Measurements from ENCODE around the gene CELF4.
"Not testable (repeated sequence)": the region's sequence is repeated elsewhere in the genome, so short reads cannot be mapped to it uniquely, and the experiment has no call there.

The CELF4 gene

GRCh38 chr18:37385846-37386778 lies 179.5 kb downstream of the CELF4 start:
- DNase-seq: no peak

GRCh38 chr18:37383846-37384595 lies 181.6 kb downstream of the CELF4 start:
- no peak for DNase-seq

DNA sequence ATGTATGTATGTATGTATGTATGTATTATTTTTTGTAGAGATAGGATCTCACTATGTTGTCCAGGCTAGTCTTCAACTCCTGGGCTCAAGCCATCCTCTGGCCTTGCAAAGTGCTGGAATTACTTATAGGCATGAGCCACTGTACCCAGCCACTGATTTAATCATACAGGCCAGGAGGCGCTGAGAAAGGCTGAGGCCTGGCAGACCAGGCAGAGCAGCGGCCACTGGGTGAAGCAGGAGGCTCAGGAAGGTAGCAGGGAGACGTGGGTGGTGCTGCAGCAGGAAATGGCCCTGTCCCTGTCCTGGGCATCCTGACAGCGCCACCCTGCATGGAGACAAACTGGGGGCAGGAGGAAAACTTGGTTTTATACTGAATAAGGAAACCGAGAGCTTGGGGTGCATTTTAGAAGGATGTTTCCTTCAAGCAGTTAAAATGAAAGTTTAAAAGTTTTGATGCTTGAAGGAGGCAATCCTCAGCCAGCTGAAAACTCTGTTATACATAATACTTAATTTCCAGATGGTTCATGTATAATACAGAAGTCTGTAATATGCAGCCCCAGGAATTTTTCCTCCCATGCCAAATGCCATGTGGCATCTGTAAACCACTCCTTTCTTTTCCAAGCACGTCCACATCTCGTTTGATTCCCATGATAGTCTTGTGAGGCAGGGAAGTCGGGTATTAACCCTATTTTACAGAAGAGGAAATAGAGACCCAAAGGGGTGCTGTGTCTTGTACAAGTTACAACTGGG lies 182.4 kb downstream of the CELF4 start:
- DNase-seq: no peak

DNA sequence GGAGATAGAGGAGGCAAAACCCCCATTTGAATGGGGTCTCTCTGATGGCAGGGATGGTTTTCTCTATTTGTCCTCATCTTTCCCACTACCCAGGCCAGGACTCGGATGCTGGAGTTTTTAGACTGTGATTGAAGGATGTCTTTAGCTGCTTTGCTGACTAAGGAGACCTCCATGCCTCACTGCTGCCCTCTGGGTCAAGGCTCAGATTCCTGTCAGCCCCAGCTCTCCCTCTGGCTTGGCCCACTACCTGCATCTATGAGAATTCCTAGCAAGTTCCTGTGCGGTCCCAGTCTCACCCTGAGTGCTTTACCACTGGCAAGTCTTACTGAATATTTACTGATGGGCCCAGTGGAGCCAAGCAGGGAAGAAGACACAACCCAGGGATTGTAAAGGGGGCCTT lies 184.0 kb downstream of the CELF4 start:
- DNase-seq: no peak

GRCh38 chr18:37380546-37381110 lies 185.0 kb downstream of the CELF4 start:
- no peak for DNase-seq

GRCh38 chr18:37378336-37379010 lies 187.1 kb downstream of the CELF4 start:
- no peak for DNase-seq

GRCh38 chr18:37375181-37375580 lies 190.4 kb downstream of the CELF4 start:
- DNase-seq: no peak

DNA sequence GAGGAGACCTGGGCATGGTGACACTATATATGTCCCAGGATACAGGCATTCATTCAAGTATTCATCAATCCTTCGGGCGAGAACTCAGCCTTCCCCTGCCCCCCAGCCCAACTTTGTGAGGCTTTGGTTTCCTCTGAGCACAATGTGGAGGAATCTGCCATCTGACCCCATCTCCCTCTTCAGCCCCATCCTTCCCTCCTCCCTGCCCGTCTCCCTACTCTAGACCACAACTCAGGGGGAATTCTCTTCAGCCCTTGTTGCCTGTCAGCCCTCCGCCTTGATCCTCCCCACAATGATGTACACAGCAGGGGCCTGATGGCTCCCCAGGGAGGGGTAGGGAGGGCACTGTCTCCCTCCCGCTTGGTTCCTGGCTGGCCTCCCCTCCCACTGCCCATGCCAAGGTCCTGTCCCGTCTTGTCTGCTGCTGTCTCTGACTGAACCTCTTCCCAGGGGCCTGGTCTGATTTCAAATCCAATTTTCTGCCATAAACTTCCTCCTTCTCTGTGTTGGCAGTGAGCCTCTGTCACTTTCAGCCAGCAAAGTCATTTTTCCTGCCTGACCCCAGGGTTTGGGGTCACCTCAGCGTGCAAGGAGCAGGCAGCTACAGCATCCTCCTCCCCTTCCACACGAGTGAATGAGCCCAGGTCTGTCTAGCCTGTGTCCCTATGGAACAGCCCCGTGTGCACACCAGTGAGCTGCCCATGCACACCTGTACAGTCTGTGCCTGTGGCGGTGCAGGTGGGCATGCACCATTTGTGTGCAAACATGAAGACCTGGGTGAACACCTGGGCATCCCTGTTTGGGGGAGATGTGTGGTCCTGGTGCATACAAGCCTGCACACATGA lies 197.3 kb downstream of the CELF4 start:
- no peak for DNase-seq

DNA sequence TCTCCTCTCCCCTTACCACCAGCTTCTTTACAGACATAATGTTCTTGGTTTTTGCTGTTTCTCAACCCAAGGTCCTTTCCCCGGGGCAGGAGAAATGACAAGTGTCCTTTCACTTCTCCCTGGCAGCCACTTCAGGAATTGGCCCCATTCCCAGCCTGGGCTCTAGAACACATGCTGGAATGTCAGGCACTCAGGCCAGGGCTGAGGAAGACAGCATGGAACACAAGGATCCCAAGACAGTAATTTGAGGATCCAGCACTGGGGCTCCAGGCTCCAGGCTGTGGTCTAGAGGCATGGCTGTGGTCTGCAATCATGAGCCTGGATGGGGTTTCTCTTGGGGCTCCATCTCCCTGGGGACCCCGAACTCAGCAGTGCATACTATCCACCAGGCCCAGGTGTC lies 201.4 kb downstream of the CELF4 start:
- DNase-seq: no peak

DNA sequence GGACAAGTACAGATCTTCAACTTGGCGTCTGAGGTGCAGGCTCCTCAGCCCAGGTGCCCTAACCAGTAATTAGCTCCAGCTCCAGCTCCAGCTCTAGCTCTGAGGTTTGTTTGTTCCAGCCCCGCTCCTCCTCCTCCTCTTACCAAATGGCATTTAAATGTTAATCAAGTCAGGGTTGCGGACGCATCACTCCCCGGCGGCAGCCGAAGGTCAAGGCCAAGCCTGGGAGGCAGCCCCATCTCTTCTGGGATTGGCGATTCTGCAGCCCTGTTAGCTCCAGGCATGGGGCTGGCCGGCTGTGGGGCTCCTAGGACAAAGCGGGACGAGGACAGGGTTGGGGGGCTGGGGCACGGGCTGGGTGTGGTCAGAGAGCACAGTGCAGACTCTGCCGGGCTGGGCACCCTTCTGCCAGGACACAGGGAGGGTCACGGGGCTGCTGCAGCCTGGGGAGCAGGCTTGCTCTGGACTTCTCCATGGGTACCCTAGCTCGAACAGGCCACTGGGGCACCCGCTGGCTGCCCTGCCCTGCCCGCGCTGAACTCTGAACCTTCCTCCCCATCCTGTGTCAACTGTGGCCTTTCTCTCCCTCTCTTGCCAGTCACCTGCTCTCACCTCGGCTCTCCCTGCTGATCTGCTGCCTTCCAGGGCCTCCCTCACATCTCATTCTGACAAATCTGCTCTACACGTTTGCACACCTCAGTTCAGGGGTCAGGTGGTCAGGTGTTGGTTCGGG lies 203.3 kb downstream of the CELF4 start:
- no peak for DNase-seq

GRCh38 chr18:37361335-37362157 lies 204.1 kb downstream of the CELF4 start:
- no peak for DNase-seq

GRCh38 chr18:37358061-37358460 lies 207.5 kb downstream of the CELF4 start:
- DNase-seq: not testable (repeated sequence)

- no peak for DNase-seq
These were observed 209.8 kb downstream of the CELF4 start for GRCh38 chr18:37355772-37356171.

- no peak for DNase-seq
These were observed 214.5 kb downstream of the CELF4 start for GRCh38 chr18:37351110-37351509.

DNA sequence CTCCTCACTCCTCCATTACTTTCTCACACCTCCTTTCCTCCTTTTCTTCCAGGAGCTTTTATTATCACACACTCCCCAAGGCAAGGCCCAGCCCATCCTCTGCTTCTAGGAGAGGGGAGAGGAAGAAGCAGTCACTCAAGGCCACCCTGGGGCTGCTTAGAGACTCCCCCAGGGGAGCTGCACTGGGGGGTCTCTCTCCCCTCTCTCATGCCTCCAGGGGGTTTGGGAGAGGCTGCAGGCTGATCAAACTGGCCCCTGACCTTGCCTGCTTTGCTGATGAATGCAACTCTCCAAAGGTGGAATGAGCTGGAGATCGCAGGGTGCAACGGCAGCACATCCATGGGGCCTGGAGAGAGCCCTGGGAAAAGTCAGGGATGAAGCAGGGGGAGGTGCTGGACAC lies 216.9 kb downstream of the CELF4 start:
- DNase-seq: no peak

DNA sequence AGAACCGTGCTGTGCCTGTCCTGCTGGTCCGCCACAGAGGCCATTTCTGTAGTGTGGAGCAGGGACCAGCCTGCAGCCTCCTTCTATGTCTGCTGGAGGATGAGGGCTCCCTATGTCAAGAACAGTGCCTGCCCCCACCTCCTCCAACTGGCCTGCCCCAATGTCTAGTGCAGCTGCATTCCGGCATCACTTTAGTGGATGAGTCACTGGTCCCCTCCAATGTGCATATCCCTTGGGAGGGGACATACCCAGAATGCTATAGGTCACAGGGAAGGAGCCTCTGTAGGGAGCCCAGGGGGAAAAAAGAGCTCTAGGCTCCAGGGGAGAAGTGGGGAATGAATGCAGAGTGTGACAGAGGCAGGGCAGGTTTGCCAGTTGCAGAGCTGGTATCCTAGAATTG lies 219.6 kb downstream of the CELF4 start:
- no peak for DNase-seq

- no peak for DNase-seq
These were observed 222.1 kb downstream of the CELF4 start for GRCh38 chr18:37343542-37343851.

- no peak for DNase-seq
These were observed 224.0 kb downstream of the CELF4 start for GRCh38 chr18:37341473-37342086.

GRCh38 chr18:37341016-37341415 lies 224.6 kb downstream of the CELF4 start:
- DNase-seq: no peak

Measured in activated naive CD4-positive, alpha-beta T cell treated with Interleukin-2 at 50 U/mL for 16 hours (primary cell).